IMR-90 (cell line): ENCODE data around the gene AGXT2.

ENCODE experiments used
- CTCF ChIP-seq: conservative IDR thresholded peaks from 2 replicates; pipeline ENCODE4 v1.5.1; 2012; ENCODE audit warnings: mild to moderate bottlenecking, low read depth, low read length, improper control_type of control experiment
- MAFK ChIP-seq: IDR thresholded peaks from 2 replicates; pipeline ENCODE4 v1.6.1; 2012; ENCODE audit warnings: low read depth, low read length, improper control_type of control experiment
- NFE2L2 ChIP-seq: fragments of 150-350 bp; IDR thresholded peaks from 2 replicates; pipeline ENCODE4 v1.6.1; 2016; ENCODE audit warnings: low read depth, mild to moderate bottlenecking, low read length
- POLR2A ChIP-seq: IDR thresholded peaks from 2 replicates; pipeline ENCODE4 v1.6.1; 2012; ENCODE audit warnings: mild to moderate bottlenecking, low read depth, low read length

DNA sequence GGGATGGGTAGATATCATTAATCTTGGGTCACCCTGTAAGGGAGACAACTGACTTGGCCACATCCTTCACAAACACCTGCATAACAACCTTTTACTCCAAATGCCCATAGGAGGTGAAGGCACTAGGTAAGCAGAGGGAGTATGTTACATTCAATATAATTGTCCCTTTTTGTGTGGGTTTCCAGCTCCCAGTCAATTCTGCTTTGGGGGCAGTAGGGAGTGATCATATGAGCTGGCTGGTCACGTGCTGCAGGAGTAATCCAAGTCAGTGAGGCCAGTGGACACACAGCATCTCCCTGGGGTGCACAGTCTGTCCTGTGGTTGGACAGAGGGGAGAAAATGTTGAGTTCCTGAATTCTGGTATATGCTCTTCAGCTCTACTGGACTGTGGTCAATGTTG is 1.2 kb upstream of the AGXT2 start:
- TF ChIP-seq CTCF: no peak
- no peak for TF ChIP-seq POLR2A
- TF ChIP-seq NFE2L2: no peak
- no peak for TF ChIP-seq MAFK
